Neural progenitor cell (in vitro differentiated cells): ENCODE measurements around the gene TPCN1.

ENCODE experiments used
- CTCF ChIP-seq: fragments of 200-600 bp; sonication (generic); IDR thresholded peaks from 2 replicates; pipeline ENCODE4 v1.5.1; 2017; ENCODE audit warnings: antibody characterized with exemption, mild to moderate bottlenecking
- EZH2 ChIP-seq: fragments of 200-600 bp; sonication (generic); IDR thresholded peaks from 2 replicates; pipeline ENCODE4 v1.6.1; 2017; ENCODE audit warnings: antibody characterized with exemption, mild to moderate bottlenecking, moderate library complexity
- EZH2phosphoT487 ChIP-seq: fragments of 200-600 bp; sonication (generic); IDR thresholded peaks from 2 replicates; pipeline ENCODE4 v1.6.1; 2017; ENCODE audit warnings: antibody characterized with exemption

DNA sequence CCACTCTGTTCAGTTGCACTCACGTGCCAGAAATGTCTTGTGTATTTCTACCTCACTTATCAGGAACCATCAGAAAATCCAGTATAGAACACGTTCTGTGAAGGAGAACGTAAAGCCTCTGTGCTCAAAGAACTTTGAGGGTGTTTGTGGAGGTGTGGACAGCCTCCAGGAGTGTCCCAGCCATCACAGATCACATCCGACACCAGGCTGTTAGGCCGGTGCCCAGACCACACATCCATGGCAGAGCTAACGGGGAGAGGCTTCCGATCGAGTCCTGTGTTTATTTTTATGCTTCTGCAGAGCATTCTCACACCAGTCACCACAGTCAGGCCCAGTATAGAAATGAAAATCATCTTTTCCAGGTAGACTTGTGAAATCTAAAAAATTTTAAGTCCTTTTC, 53.6 kb downstream of the TPCN1 start:
- TF ChIP-seq CTCF (no peak), EZH2 (no peak), EZH2phosphoT487 (no peak)
